GM23338 (cell line): ENCODE measurements around the gene RPN2. TPM values are rescaled to one million over a fixed set of nuclear protein-coding genes. Genes with fewer than 3 reads are reported as not detected.

Source experiments
- ATAC-seq: fragments of 200-7000 bp; cut with Tn5 transposase; 3 replicates; pipeline ENCODE4 v1.9.1; 2020
- DNase-seq: peaks from one replicate; pipeline ENCODE4 v3.0.0-alpha.2; 2015; ENCODE audit warnings: low spot score
- H2AFZ ChIP-seq: fragments of 200-600 bp; sonication (generic); 2 replicates; pipeline ENCODE4 v1.8.0; 2016; ENCODE audit warnings: antibody characterized with exemption, mild to moderate bottlenecking, moderate library complexity
- H3F3A ChIP-seq: fragments of 200-600 bp; sonication (generic); replicated peaks from 2 replicates; pipeline ENCODE4 v1.8.0; 2017; ENCODE audit warnings: antibody characterized with exemption, mixed run types, low read depth
- H3K27ac ChIP-seq: fragments of 200-600 bp; sonication (generic); 2 replicates; pipeline ENCODE4 v1.6.1; 2016; ENCODE audit warnings: low read depth
- H3K27me3 ChIP-seq: fragments of 200-600 bp; sonication (generic); 2 replicates; pipeline ENCODE4 v1.8.0; 2016; ENCODE audit warnings: mild to moderate bottlenecking, mixed run types, moderate library complexity; ENCODE audit not compliant: insufficient read depth
- H3K36me3 ChIP-seq: fragments of 200-600 bp; sonication (generic); 2 replicates; pipeline ENCODE4 v1.8.0; 2016; ENCODE audit warnings: mild to moderate bottlenecking; ENCODE audit not compliant: insufficient read depth
- H3K4me1 ChIP-seq: fragments of 200-600 bp; sonication (generic); 2 replicates; pipeline ENCODE4 v1.8.0; 2016; ENCODE audit warnings: mild to moderate bottlenecking, moderate library complexity; ENCODE audit not compliant: insufficient read depth
- H3K4me2 ChIP-seq: fragments of 200-600 bp; sonication (generic); 2 replicates; pipeline ENCODE4 v1.7.1; 2017; ENCODE audit warnings: mixed run types
- H3K4me3 ChIP-seq: fragments of 200-600 bp; sonication (generic); 2 replicates; pipeline ENCODE4 v1.6.1; 2016; ENCODE audit warnings: mixed run types
- H3K79me2 ChIP-seq: fragments of 200-600 bp; sonication (generic); replicated peaks from 2 replicates; pipeline ENCODE4 v1.8.0; 2017; ENCODE audit warnings: mild to moderate bottlenecking; ENCODE audit not compliant: insufficient read depth
- H3K9me2 ChIP-seq: fragments of 200-600 bp; sonication (generic); 2 replicates; pipeline ENCODE4 v1.8.0; 2017; ENCODE audit not compliant: insufficient read depth
- H4K20me1 ChIP-seq: fragments of 200-600 bp; sonication (generic); replicated peaks from 2 replicates; pipeline ENCODE4 v1.8.0; 2017; ENCODE audit warnings: mild to moderate bottlenecking; ENCODE audit not compliant: insufficient read depth
- H3K27ac Mint-ChIP-seq: 2 replicates; pipeline ENCODE4 v1.8.0; 2020; ENCODE audit warnings: inconsistent platforms, mild to moderate bottlenecking, moderate library complexity, mixed read lengths
- H3K27me3 Mint-ChIP-seq: 3 replicates; pipeline ENCODE4 v1.8.0; 2022; ENCODE audit warnings: low read depth, mild to moderate bottlenecking, moderate library complexity, mixed read lengths, inconsistent platforms; ENCODE audit not compliant: insufficient read depth, poor library complexity
- H3K36me3 Mint-ChIP-seq: 3 replicates; pipeline ENCODE4 v1.8.0; 2021; ENCODE audit warnings: low read depth, mild to moderate bottlenecking, inconsistent platforms, moderate library complexity, mixed read lengths
- H3K4me1 Mint-ChIP-seq: 3 replicates; pipeline ENCODE4 v1.8.0; 2020; ENCODE audit warnings: mild to moderate bottlenecking, inconsistent platforms, mixed read lengths
- H3K4me3 Mint-ChIP-seq: 3 replicates; pipeline ENCODE4 v1.8.0; 2021; ENCODE audit warnings: moderate library complexity, mild to moderate bottlenecking, inconsistent platforms, mixed read lengths
- H3K9me3 Mint-ChIP-seq: 3 replicates; pipeline ENCODE4 v1.8.0; 2020; ENCODE audit warnings: moderate library complexity, mild to moderate bottlenecking, inconsistent platforms, mixed read lengths
- CREB1 ChIP-seq: fragments of 250-450 bp; sonication (Bioruptor Pico); IDR thresholded peaks from 2 replicates; pipeline ENCODE4 v1.5.0; 2020; ENCODE audit warnings: low read depth, mild to moderate bottlenecking, moderate library complexity
- JUNB ChIP-seq: IDR thresholded peaks from one replicate; pipeline ENCODE4 v1.6.1; 2016; ENCODE audit warnings: antibody characterized with exemption; ENCODE audit not compliant: unreplicated experiment
- POLR2AphosphoS5 ChIP-seq: IDR thresholded peaks from 2 replicates; pipeline ENCODE4 v1.6.1; 2016; ENCODE audit warnings: antibody characterized with exemption, low read depth
- polyA plus RNA-seq: library from polyadenylated mRNA; unstranded; fragments of >200 nt; fragmentation: Nextera tagmentation; extraction: Ambion mirVana; gene quantifications from 2 replicates; pipeline ENCODE4 v1.2.1, GENCODE V29; 2016
- total RNA-seq: library from RNA; depleted of rRNA; stranded (reverse); fragments of >200 nt; shearing (Covaris generic); gene quantifications from 2 replicates; pipeline ENCODE4 v1.2.3, GENCODE V29; 2014
- TF ChIP-seq, protein P1 (sequence below): fragments of 250-450 bp; sonication (Bioruptor Pico); IDR thresholded peaks from 2 replicates; pipeline ENCODE4 v1.5.0; 2020; ENCODE audit warnings: mild to moderate bottlenecking, moderate library complexity

Gene RPN2
- total and polyA plus RNA-seq, 2 experiments from 2014 or later, result 244 to 302 TPM

DNA sequence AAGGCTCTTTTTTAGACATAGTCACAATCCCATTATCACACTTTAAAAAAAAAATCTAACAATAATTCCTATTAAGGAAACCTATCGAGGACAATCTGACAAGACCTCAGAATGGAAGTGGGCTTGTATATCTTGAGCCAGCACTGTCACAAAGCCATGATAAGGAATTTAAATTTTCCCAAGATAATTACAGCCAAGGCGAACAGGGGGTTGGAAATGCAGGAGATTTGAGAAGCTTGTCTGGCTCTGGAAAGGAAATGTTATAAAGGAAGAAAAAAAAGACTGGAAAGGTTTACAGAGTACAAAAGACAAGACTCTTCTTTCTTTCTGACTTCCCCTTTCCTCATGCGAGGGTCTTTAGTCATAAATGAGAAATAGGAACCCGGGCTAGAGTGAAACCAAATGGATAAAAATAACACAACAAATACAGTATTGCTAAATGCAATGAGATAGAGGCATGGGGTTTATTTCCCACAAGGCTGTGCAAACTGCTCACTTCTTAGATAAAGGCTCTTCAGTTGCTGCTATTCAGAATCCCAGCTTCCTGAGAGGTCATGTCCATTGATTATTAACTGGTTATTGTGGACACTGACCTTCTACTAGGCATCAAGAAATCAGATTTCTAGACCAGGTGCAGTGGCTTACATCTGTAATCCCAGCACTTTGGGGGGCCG, 95.9 kb downstream of the RPN2 start:
- H3K36me3 ChIP-seq, result no peaks in the 10 kb centered on the region
- no peak overlapping the region for H3K27ac ChIP-seq
- no peak for ATAC-seq

More for the DNA sequence above, 95.9 kb downstream of the RPN2 start:
- Mint-ChIP-seq H3K9me3 (peaks cover 7% of the 10 kb centered on the region; the same call in 1 of the 3 replicates), H3K27me3 (peaks cover 2% of the 10 kb centered on the region), H3K4me3 (no peak overlapping the region), H3K27ac (no peak overlapping the region), H3K36me3 (peaks cover 2% of the 10 kb centered on the region; the same call in 2 of the 3 replicates), H3K4me1 (peaks cover 9% of the 10 kb centered on the region; the same call in 2 of the 3 replicates)
- Histone ChIP-seq H3F3A (no peaks in the 10 kb centered on the region), H2AFZ (no peak overlapping the region), H4K20me1 (no peaks in the 10 kb centered on the region), H3K4me3 (no peak overlapping the region), H3K9me2 (no peaks in the 10 kb centered on the region), H3K79me2 (no peaks in the 10 kb centered on the region), H3K4me2 (no peak overlapping the region), H3K4me1 (no peaks in the 10 kb centered on the region), H3K27me3 (no peaks in the 10 kb centered on the region)
- no peak for TF ChIP-seq CREB1 (CRISPR knock-in tag)
- TF ChIP-seq, protein P1, sequence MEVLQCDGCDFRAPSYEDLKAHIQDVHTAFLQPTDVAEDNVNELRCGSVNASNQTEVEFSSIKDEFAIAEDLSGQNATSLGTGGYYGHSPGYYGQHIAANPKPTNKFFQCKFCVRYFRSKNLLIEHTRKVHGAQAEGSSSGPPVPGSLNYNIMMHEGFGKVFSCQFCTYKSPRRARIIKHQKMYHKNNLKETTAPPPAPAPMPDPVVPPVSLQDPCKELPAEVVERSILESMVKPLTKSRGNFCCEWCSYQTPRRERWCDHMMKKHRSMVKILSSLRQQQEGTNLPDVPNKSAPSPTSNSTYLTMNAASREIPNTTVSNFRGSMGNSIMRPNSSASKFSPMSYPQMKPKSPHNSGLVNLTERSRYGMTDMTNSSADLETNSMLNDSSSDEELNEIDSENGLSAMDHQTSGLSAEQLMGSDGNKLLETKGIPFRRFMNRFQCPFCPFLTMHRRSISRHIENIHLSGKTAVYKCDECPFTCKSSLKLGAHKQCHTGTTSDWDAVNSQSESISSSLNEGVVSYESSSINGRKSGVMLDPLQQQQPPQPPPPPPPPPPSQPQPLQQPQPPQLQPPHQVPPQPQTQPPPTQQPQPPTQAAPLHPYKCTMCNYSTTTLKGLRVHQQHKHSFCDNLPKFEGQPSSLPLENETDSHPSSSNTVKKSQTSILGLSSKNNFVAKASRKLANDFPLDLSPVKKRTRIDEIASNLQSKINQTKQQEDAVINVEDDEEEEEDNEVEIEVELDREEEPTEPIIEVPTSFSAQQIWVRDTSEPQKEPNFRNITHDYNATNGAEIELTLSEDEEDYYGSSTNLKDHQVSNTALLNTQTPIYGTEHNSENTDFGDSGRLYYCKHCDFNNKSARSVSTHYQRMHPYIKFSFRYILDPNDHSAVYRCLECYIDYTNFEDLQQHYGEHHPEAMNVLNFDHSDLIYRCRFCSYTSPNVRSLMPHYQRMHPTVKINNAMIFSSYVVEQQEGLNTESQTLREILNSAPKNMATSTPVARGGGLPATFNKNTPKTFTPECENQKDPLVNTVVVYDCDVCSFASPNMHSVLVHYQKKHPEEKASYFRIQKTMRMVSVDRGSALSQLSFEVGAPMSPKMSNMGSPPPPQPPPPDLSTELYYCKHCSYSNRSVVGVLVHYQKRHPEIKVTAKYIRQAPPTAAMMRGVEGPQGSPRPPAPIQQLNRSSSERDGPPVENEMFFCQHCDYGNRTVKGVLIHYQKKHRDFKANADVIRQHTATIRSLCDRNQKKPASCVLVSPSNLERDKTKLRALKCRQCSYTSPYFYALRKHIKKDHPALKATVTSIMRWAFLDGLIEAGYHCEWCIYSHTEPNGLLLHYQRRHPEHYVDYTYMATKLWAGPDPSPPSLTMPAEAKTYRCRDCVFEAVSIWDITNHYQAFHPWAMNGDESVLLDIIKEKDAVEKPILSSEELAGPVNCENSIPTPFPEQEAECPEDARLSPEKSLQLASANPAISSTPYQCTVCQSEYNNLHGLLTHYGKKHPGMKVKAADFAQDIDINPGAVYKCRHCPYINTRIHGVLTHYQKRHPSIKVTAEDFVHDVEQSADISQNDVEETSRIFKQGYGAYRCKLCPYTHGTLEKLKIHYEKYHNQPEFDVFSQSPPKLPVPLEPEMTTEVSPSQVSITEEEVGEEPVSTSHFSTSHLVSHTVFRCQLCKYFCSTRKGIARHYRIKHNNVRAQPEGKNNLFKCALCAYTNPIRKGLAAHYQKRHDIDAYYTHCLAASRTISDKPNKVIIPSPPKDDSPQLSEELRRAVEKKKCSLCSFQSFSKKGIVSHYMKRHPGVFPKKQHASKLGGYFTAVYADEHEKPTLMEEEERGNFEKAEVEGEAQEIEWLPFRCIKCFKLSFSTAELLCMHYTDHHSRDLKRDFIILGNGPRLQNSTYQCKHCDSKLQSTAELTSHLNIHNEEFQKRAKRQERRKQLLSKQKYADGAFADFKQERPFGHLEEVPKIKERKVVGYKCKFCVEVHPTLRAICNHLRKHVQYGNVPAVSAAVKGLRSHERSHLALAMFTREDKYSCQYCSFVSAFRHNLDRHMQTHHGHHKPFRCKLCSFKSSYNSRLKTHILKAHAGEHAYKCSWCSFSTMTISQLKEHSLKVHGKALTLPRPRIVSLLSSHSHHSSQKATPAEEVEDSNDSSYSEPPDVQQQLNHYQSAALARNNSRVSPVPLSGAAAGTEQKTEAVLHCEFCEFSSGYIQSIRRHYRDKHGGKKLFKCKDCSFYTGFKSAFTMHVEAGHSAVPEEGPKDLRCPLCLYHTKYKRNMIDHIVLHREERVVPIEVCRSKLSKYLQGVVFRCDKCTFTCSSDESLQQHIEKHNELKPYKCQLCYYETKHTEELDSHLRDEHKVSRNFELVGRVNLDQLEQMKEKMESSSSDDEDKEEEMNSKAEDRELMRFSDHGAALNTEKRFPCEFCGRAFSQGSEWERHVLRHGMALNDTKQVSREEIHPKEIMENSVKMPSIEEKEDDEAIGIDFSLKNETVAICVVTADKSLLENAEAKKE (CRISPR knock-in tag), result no peak
- TF ChIP-seq POLR2AphosphoS5, result no peak
- TF ChIP-seq JUNB, result no peak
- DNase-seq, result no peak
